Esophagus muscularis mucosa (tissue), 3 donors: Measurements from ENCODE around the gene MIGA2.

ENCODE experiments used
- CTCF ChIP-seq, 3 experiments: fragments of 200-600 bp in 2 of 3; fragments of 450-650 bp in 1 of 3; sonication (generic) in 2 of 3; IDR thresholded peaks; one replicate each; pipeline ENCODE4 v1.5.1; 2017 to 2019; ENCODE audit warnings: antibody characterized with exemption in 3 of 3, mild to moderate bottlenecking in 2 of 3, moderate library complexity in 1 of 3
- POLR2A ChIP-seq: fragments of 450-650 bp; IDR thresholded peaks from one replicate; pipeline ENCODE4 v1.6.1; 2017; ENCODE audit warnings: antibody characterized with exemption, moderate library complexity, mild to moderate bottlenecking, low read depth

GRCh38 chr9:129110740-129111527 is 74.5 kb downstream of the MIGA2 start, which contains the start of the genes CRAT and PTPA:
- no peak for TF ChIP-seq CTCF (IDR thresholded peaks at IDR 0.05)
- peak; percentile 85 for TF ChIP-seq POLR2A
